Stimulated activated naive B cell treated with anti-CD40 and anti-IgM and Interleukin-4, amounts not matched to agents 10 μg/mL and 1 μg/mL and 100 μg/mL, for 72 hours (primary cell): ENCODE results near the gene RIPPLY3.

Source experiments
- ATAC-seq, 2 donors: fragments of 150-1000 bp; cut with Tn5 transposase; replicated peaks; 2 replicates each; pipeline ENCODE4 v1.10.0; 2021; ENCODE audit warnings: moderate library complexity in 1 of 2
- DNase-seq: peaks from one replicate; pipeline ENCODE4 v3.0.0; 2021
- H3K27ac Mint-ChIP-seq: one replicate; pipeline ENCODE4 v1.8.0; 2022; ENCODE audit warnings: mild to moderate bottlenecking, mixed read lengths
- H3K27me3 Mint-ChIP-seq, 2 donors: one replicate each; pipeline ENCODE4 v1.8.0; 2022; ENCODE audit warnings: mixed read lengths in 2 of 2
- H3K36me3 Mint-ChIP-seq, 2 donors: one replicate each; pipeline ENCODE4 v1.8.0; 2022; ENCODE audit warnings: mixed read lengths in 2 of 2, mild to moderate bottlenecking in 1 of 2
- H3K4me1 Mint-ChIP-seq, 2 donors: one replicate each; pipeline ENCODE4 v1.8.0; 2022; ENCODE audit warnings: mixed read lengths in 2 of 2, mild to moderate bottlenecking in 1 of 2
- H3K4me3 Mint-ChIP-seq, 2 donors: one replicate each; pipeline ENCODE4 v1.8.0; 2022; ENCODE audit warnings: mild to moderate bottlenecking in 2 of 2, mixed read lengths in 2 of 2, moderate library complexity in 1 of 2
- H3K9me3 Mint-ChIP-seq, 2 donors: one replicate each; pipeline ENCODE4 v1.8.0; 2022; ENCODE audit warnings: mixed read lengths in 2 of 2, mild to moderate bottlenecking in 1 of 2

RIPPLY3 gene

GRCh38 chr21:37006486-37007291 is at the start of gene RIPPLY3:
Gene RIPPLY3, plus strand, starts transcription at chr21:37006702. Its CDS starts 71 bp downstream, at chr21:37006773.
- Mint-ChIP-seq H3K4me3 (peak within 1 kb of the TSS; percentile 65), H3K4me1 (peaks cover 17 to 28% of the 10 kb centered on the region in 2 donors), H3K27ac (peak within 1 kb of the TSS; percentile 51), H3K27me3 (peaks cover 34 to 40% of the 10 kb centered on the region in 2 donors), H3K9me3 (no peaks in the 10 kb centered on the region), H3K36me3 (no peaks in the 10 kb centered on the region)
- no peak for DNase-seq
- ATAC-seq: peak; percentile 13 to 22

- ATAC-seq: no peak
- peaks cover 0 to 2% of the 10 kb centered on the region in 2 donors for H3K4me1 Mint-ChIP-seq
Measured at GRCh38 chr21:36959020-36959835, 47.3 kb upstream of the RIPPLY3 start.

GRCh38 chr21:36960676-36961284 is 45.7 kb upstream of the RIPPLY3 start:
- DNase-seq (no peak), ATAC-seq (no peak)
- Mint-ChIP-seq H3K36me3 (peaks cover 23 to 33% of the 10 kb centered on the region in 2 donors), H3K4me3 (no peak overlapping the region), H3K27me3 (no peaks in the 10 kb centered on the region), H3K27ac (no peak overlapping the region), H3K4me1 (peaks cover 10 to 12% of the 10 kb centered on the region in 2 donors), H3K9me3 (no peaks in the 10 kb centered on the region)

More at GRCh38 chr21:36959020-36959835, 47.3 kb upstream of the RIPPLY3 start:
- Mint-ChIP-seq H3K9me3 (no peaks in the 10 kb centered on the region), H3K27ac (no peak overlapping the region), H3K36me3 (peaks cover 23 to 37% of the 10 kb centered on the region in 2 donors), H3K4me3 (no peak overlapping the region), H3K27me3 (no peaks in the 10 kb centered on the region)
- DNase-seq: no peak

- no peak overlapping the region for H3K27ac Mint-ChIP-seq
- DNase-seq: no peak
- H3K36me3 Mint-ChIP-seq: peaks cover 17 to 21% of the 10 kb centered on the region in 2 donors
- ATAC-seq: no peak
- H3K27me3 Mint-ChIP-seq: no peaks in the 10 kb centered on the region
- H3K9me3 Mint-ChIP-seq: no peaks in the 10 kb centered on the region
- H3K4me3 Mint-ChIP-seq: no peak overlapping the region
- H3K4me1 Mint-ChIP-seq: peaks cover 10 to 20% of the 10 kb centered on the region in 2 donors
Measured at GRCh38 chr21:36962098-36962780, 44.3 kb upstream of the RIPPLY3 start.

- Mint-ChIP-seq H3K36me3 (peaks cover 13 to 14% of the 10 kb centered on the region in 2 donors), H3K4me1 (peaks cover 16 to 32% of the 10 kb centered on the region in 2 donors), H3K27ac (no peak overlapping the region), H3K27me3 (no peaks in the 10 kb centered on the region), H3K4me3 (no peak overlapping the region), H3K9me3 (no peaks in the 10 kb centered on the region)
- ATAC-seq: no peak
- DNase-seq: no peak
Measured at GRCh38 chr21:36964398-36964797, 42.1 kb upstream of the RIPPLY3 start.

- DNase-seq: no peak
- Mint-ChIP-seq H3K4me1 (peaks cover 16 to 32% of the 10 kb centered on the region in 2 donors), H3K27ac (peak overlapping the region; percentile 88), H3K9me3 (no peaks in the 10 kb centered on the region), H3K4me3 (peak overlapping the region; percentile 83 to 89), H3K27me3 (no peaks in the 10 kb centered on the region), H3K36me3 (peaks cover 8 to 9% of the 10 kb centered on the region in 2 donors)
- ATAC-seq: no peak
Measured at GRCh38 chr21:36964827-36965719, 41.4 kb upstream of the RIPPLY3 start.

- Mint-ChIP-seq H3K9me3 (no peaks in the 10 kb centered on the region), H3K4me1 (peaks cover 16 to 32% of the 10 kb centered on the region in 2 donors), H3K27ac (peak overlapping the region; percentile 88), H3K36me3 (peaks cover 4% of the 10 kb centered on the region in 2 donors), H3K27me3 (no peaks in the 10 kb centered on the region), H3K4me3 (peak overlapping the region; percentile 83 to 89)
- ATAC-seq (no peak), DNase-seq (no peak)
Measured at GRCh38 chr21:36965720-36966065, 40.8 kb upstream of the RIPPLY3 start.

- Mint-ChIP-seq H3K9me3 (no peaks in the 10 kb centered on the region), H3K4me3 (peak within 1 kb of the TSS; percentile 83 to 89), H3K4me1 (peaks cover 14 to 32% of the 10 kb centered on the region in 2 donors), H3K36me3 (no peaks in the 10 kb centered on the region), H3K27me3 (no peaks in the 10 kb centered on the region), H3K27ac (peak within 1 kb of the TSS; percentile 88)
- DNase-seq (peak; percentile 55), ATAC-seq (peak; percentile 88 to 90)
Measured at GRCh38 chr21:36966066-36966820, 40.3 kb upstream of the RIPPLY3 start, which contains the start of gene HLCS. Gene HLCS, minus strand, starts transcription at chr21:36966669. Its CDS starts 31 bp downstream, at chr21:36966638.

GRCh38 chr21:36966821-36967768 is 39.4 kb upstream of the RIPPLY3 start:
- no peak for DNase-seq
- H3K4me3 Mint-ChIP-seq: peak overlapping the region; percentile 73 to 83
- H3K27ac Mint-ChIP-seq: peak overlapping the region; percentile 59
- ATAC-seq: peak in 1 of 2 donors; percentile 29
- H3K4me1 Mint-ChIP-seq: peaks cover 14 to 32% of the 10 kb centered on the region in 2 donors
- no peaks in the 10 kb centered on the region for H3K36me3 Mint-ChIP-seq
- no peaks in the 10 kb centered on the region for H3K27me3 Mint-ChIP-seq
- no peaks in the 10 kb centered on the region for H3K9me3 Mint-ChIP-seq

- Mint-ChIP-seq H3K27me3 (no peaks in the 10 kb centered on the region), H3K9me3 (no peaks in the 10 kb centered on the region), H3K36me3 (no peaks in the 10 kb centered on the region), H3K27ac (no peak overlapping the region), H3K4me3 (no peak overlapping the region), H3K4me1 (peaks cover 14 to 32% of the 10 kb centered on the region in 2 donors)
- ATAC-seq (no peak), DNase-seq (no peak)
Measured at GRCh38 chr21:36968414-36968813, 38.1 kb upstream of the RIPPLY3 start.

- H3K27me3 Mint-ChIP-seq: no peaks in the 10 kb centered on the region
- no peaks in the 10 kb centered on the region for H3K9me3 Mint-ChIP-seq
- ATAC-seq: no peak
- peak overlapping the region; percentile 31 for H3K27ac Mint-ChIP-seq
- H3K4me3 Mint-ChIP-seq: no peak overlapping the region
- no peak for DNase-seq
- no peaks in the 10 kb centered on the region for H3K36me3 Mint-ChIP-seq
- peaks cover 14 to 32% of the 10 kb centered on the region in 2 donors for H3K4me1 Mint-ChIP-seq
Measured at GRCh38 chr21:36968976-36969375, 37.5 kb upstream of the RIPPLY3 start.
